CD14-positive monocyte (primary cell): ENCODE data around the gene SLC22A13. TPM values are rescaled to one million over a fixed set of nuclear protein-coding genes. Genes with fewer than 3 reads are reported as not detected.

ENCODE experiments used
- DNase-seq, 3 donors: peaks; one replicate each; pipeline ENCODE4 v3.0.0-alpha.2; 2011 to 2022
- H2AFZ ChIP-seq: 2 replicates; pipeline ENCODE4 v1.6.0; 2012; ENCODE audit warnings: mild to moderate bottlenecking, low read depth, low read length, inconsistent platforms; ENCODE audit not compliant: insufficient read depth, poor library complexity, severe bottlenecking
- H3K27ac ChIP-seq, 2 donors: 1 replicate in 1 of 2; 2 replicates in 1 of 2; pipeline ENCODE4 v1.5.1; 2012 to 2013; ENCODE audit warnings: low read length in 2 of 2, control low read depth in 1 of 2, inconsistent platforms in 1 of 2, low read depth in 1 of 2, mild to moderate bottlenecking in 1 of 2
- H3K27me3 ChIP-seq, 2 donors: one replicate each; pipeline versions ENCODE4 v1.6.0 to v1.6.1; 2011 to 2013; ENCODE audit warnings: low read length in 2 of 2; ENCODE audit not compliant: control insufficient read depth in 2 of 2, insufficient read depth in 2 of 2
- H3K36me3 ChIP-seq, 2 donors: replicated peaks in 1 of 2; 1 replicate in 1 of 2; 2 replicates in 1 of 2; pipeline versions ENCODE4 v1.5.1 to v1.6.1; 2012 to 2013; ENCODE audit warnings: low read length in 2 of 2, control low read depth in 1 of 2, inconsistent platforms in 1 of 2, mild to moderate bottlenecking in 1 of 2; ENCODE audit not compliant: insufficient read depth in 2 of 2, control insufficient read depth in 1 of 2
- H3K4me1 ChIP-seq, 2 donors: 1 replicate in 1 of 2; 2 replicates in 1 of 2; pipeline versions ENCODE4 v1.5.1 to v1.6.1; 2012 to 2013; ENCODE audit warnings: low read length in 2 of 2, control low read depth in 1 of 2, inconsistent platforms in 1 of 2, mild to moderate bottlenecking in 1 of 2, moderate library complexity in 1 of 2; ENCODE audit not compliant: insufficient read depth in 2 of 2, control insufficient read depth in 1 of 2
- H3K4me2 ChIP-seq: replicated peaks from 2 replicates; pipeline ENCODE3; 2012; ENCODE audit warnings: low read length, moderate library complexity, mild to moderate bottlenecking; ENCODE audit not compliant: poor library complexity, severe bottlenecking; ENCODE audit errors: extremely low read depth
- H3K4me3 ChIP-seq, 3 experiments: fragments of 200-600 bp in 1 of 3; sonication (generic) in 1 of 3; replicated peaks in 1 of 3; 1 replicate in 2 of 3; 2 replicates in 1 of 3; pipeline ENCODE4 v1.5.1; 2011 to 2013; ENCODE audit warnings: low read length in 3 of 3, mild to moderate bottlenecking in 3 of 3, control low read depth in 2 of 3, low read depth in 2 of 3, inconsistent platforms in 1 of 3, moderate library complexity in 1 of 3
- H3K79me2 ChIP-seq: 2 replicates; pipeline ENCODE4 v1.6.0; 2012; ENCODE audit warnings: mild to moderate bottlenecking, control low read depth, inconsistent platforms, low read length, moderate library complexity; ENCODE audit not compliant: insufficient read depth
- H3K9ac ChIP-seq: 2 replicates; pipeline ENCODE4 v1.6.0; 2017; ENCODE audit warnings: low read length, mild to moderate bottlenecking; ENCODE audit not compliant: insufficient read depth, poor library complexity, severe bottlenecking
- H3K9me3 ChIP-seq, 2 donors: replicated peaks in 1 of 2; 1 replicate in 1 of 2; 2 replicates in 1 of 2; pipeline versions ENCODE4 v1.5.1 to v1.6.1; 2012 to 2013; ENCODE audit warnings: low read length in 2 of 2, control low read depth in 1 of 2; ENCODE audit not compliant: control insufficient read depth in 1 of 2, insufficient read depth in 1 of 2
- H4K20me1 ChIP-seq: 2 replicates; pipeline ENCODE4 v1.6.0; 2012; ENCODE audit warnings: mild to moderate bottlenecking, low read length, control low read depth, moderate library complexity; ENCODE audit not compliant: insufficient read depth
- H3K27ac Mint-ChIP-seq, 7 donors: one replicate each; pipeline ENCODE4 v1.8.0; 2020; ENCODE audit warnings: mild to moderate bottlenecking in 7 of 7, mixed read lengths in 7 of 7, moderate library complexity in 6 of 7, inconsistent platforms in 2 of 7
- H3K27me3 Mint-ChIP-seq, 3 donors: one replicate each; pipeline ENCODE4 v1.8.0; 2021 to 2022; ENCODE audit warnings: low read depth in 3 of 3, mild to moderate bottlenecking in 3 of 3, mixed read lengths in 3 of 3, moderate library complexity in 3 of 3, inconsistent platforms in 1 of 3
- H3K36me3 Mint-ChIP-seq, 2 donors: one replicate each; pipeline ENCODE4 v1.8.0; 2020; ENCODE audit warnings: mixed read lengths in 2 of 2, inconsistent platforms in 1 of 2, mild to moderate bottlenecking in 1 of 2
- H3K4me1 Mint-ChIP-seq: one replicate; pipeline ENCODE4 v1.8.0; 2020; ENCODE audit warnings: mild to moderate bottlenecking, mixed read lengths
- H3K4me3 Mint-ChIP-seq, 2 donors: one replicate each; pipeline ENCODE4 v1.8.0; 2020; ENCODE audit warnings: mild to moderate bottlenecking in 2 of 2, mixed read lengths in 2 of 2, moderate library complexity in 1 of 2
- H3K9me3 Mint-ChIP-seq, 7 donors: one replicate each; pipeline ENCODE4 v1.8.0; 2020 to 2022; ENCODE audit warnings: mixed read lengths in 7 of 7, mild to moderate bottlenecking in 6 of 7, moderate library complexity in 6 of 7, inconsistent platforms in 2 of 7
- WGBS: methylation state at CpG from one replicate; pipeline ENCODE4 v1.1.5; 2013; ENCODE audit warnings: missing lambda C conversion rate; ENCODE audit not compliant: insufficient coverage; 5-methylcytosine and 5-hydroxymethylcytosine counted together
- intact Hi-C, 2 donors: fragments of 100-400 bp; cut with micrococcal nuclease; formaldehyde crosslinking; loops; one replicate each; pipeline versions ENCODE4 v1.15.0 to v1.15.1; 2023
- polyA plus RNA-seq, 3 donors: library from polyadenylated mRNA; depleted of rRNA in 1 of 3; unstranded in 2 of 3; stranded (reverse) in 1 of 3; fragments of 300-500 nt in 2 of 3; fragments of >200 nt in 1 of 3; fragmentation: Illumina TruSeq in 2 of 3; gene quantifications; 1 replicate in 2 of 3; 2 replicates in 1 of 3; pipeline ENCODE4 v1.2.3, GENCODE V29; 2012 to 2021
- TF ChIP-seq, protein P1 (sequence below): fragments of 200-600 bp; IDR thresholded peaks from one replicate; pipeline ENCODE4 v1.8.0; 2022; ENCODE audit warnings: antibody characterized with exemption, mild to moderate bottlenecking

The SLC22A13 gene
- polyA plus RNA-seq, 3 donors = 0.19 TPM; not detected in 2

DNA sequence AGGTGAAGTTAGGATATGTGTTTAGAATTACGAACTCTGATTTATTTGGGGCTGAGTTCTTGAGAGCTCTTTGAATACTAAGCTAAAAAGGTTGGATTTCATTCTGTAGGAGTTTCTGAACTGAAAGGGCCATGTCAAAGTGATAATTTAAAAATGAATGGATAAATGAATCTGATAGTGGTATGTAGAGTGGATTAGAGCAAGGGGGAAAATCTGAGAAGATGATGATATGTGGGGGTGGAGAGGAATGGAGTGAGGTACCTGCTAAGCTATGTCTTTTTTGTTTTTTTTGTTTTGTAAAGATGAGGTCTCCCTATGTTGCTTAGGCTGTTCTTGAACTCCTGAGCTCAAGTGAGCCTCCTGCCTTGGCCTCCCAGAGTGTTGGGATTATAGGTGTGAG, 44.6 kb upstream of the SLC22A13 start:
- Histone ChIP-seq H3K79me2 (no peaks in the 10 kb centered on the region), H3K36me3 (peaks cover 41 to 82% of the 10 kb centered on the region in 2 donors), H3K4me1 (no peaks in the 10 kb centered on the region), H3K9ac (no peak overlapping the region), H4K20me1 (peaks cover 42% of the 10 kb centered on the region), H2AFZ (no peak overlapping the region), H3K27me3 (no peaks in the 10 kb centered on the region), H3K9me3 (no peaks in the 10 kb centered on the region), H3K4me2 (no peak overlapping the region), H3K27ac (no peak overlapping the region), H3K4me3 (no peak overlapping the region)
- Mint-ChIP-seq H3K36me3 (peaks cover 69 to 89% of the 10 kb centered on the region in 2 donors), H3K27ac (peak overlapping the region in 1 of 7 donors; percentile 37), H3K9me3 (no peaks in the 10 kb centered on the region), H3K4me3 (no peak overlapping the region), H3K4me1 (no peaks in the 10 kb centered on the region), H3K27me3 (no peaks in the 10 kb centered on the region)
- no peak for DNase-seq
- no CpG with 5 or more reads among the region's 1 CpG for WGBS
- TF ChIP-seq, protein P1, sequence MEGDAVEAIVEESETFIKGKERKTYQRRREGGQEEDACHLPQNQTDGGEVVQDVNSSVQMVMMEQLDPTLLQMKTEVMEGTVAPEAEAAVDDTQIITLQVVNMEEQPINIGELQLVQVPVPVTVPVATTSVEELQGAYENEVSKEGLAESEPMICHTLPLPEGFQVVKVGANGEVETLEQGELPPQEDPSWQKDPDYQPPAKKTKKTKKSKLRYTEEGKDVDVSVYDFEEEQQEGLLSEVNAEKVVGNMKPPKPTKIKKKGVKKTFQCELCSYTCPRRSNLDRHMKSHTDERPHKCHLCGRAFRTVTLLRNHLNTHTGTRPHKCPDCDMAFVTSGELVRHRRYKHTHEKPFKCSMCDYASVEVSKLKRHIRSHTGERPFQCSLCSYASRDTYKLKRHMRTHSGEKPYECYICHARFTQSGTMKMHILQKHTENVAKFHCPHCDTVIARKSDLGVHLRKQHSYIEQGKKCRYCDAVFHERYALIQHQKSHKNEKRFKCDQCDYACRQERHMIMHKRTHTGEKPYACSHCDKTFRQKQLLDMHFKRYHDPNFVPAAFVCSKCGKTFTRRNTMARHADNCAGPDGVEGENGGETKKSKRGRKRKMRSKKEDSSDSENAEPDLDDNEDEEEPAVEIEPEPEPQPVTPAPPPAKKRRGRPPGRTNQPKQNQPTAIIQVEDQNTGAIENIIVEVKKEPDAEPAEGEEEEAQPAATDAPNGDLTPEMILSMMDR = no peak
- intact Hi-C loops = loop anchor here in 1 of 2 donors (10.0 kb wide), 1 partner anchor 86 kb away; the partner anchor contains the start of genes ACAA1 and MYD88

DNA sequence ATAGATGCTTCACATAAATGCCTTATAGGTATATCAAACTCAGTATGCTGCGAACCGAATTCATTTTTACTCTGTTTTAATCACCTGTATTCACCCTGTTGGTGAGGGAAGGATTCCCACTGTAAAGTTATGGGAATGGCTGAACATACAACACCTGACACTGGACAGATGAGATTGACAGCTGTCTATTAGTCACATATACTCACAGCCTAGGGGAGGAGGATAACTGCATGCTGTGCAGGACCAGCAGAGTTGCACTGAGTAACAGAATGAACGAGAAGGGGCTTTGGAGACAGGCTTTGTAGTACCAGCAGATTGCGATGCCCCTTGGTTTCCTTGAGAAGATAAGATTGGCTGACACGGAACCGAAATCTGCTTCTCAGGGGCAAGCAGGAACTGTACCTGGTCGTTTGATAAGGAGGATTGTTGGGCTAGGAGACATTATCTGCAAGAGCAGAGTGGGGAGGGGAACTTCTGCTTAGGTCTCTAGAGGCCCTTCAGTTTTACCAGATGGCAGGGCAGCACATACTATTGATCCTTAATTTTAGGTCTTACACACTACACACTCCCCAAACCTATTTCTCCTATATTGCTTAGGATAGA, 43.5 kb upstream of the SLC22A13 start:
- Histone ChIP-seq H3K4me1 (peaks cover 0 to under 1% of the 10 kb centered on the region in 2 donors), H3K79me2 (no peaks in the 10 kb centered on the region), H3K27ac (no peak overlapping the region), H3K4me2 (no peak overlapping the region), H3K27me3 (no peaks in the 10 kb centered on the region), H3K4me3 (no peak overlapping the region), H2AFZ (no peak overlapping the region), H4K20me1 (peaks cover 37% of the 10 kb centered on the region), H3K36me3 (peaks cover 35 to 82% of the 10 kb centered on the region in 2 donors), H3K9ac (no peak overlapping the region), H3K9me3 (no peaks in the 10 kb centered on the region)
- H3K36me3 Mint-ChIP-seq = peaks cover 65 to 87% of the 10 kb centered on the region in 2 donors
- no peaks in the 10 kb centered on the region for H3K4me1 Mint-ChIP-seq
- no peak for DNase-seq
- H3K9me3 Mint-ChIP-seq = no peaks in the 10 kb centered on the region
- TF ChIP-seq, protein P1 = no peak
- 65% methylated on average over 4 of the region's 7 CpGs for WGBS
- intact Hi-C loops = loop anchor here in 1 of 2 donors (10.0 kb wide), 1 partner anchor 87 kb away; the partner anchor contains the start of genes ACAA1 and MYD88
- H3K27ac Mint-ChIP-seq = no peak overlapping the region
- no peaks in the 10 kb centered on the region for H3K27me3 Mint-ChIP-seq
- no peak overlapping the region for H3K4me3 Mint-ChIP-seq
